Psoas muscle (tissue), 8 donors: ENCODE data around the gene PML. TPM values are rescaled to one million over a fixed set of nuclear protein-coding genes. Genes with fewer than 3 reads are reported as not detected.
A peak's percentile ranks its signal among the peaks of the same experiment; 100 is the strongest.

Source experiments
- ATAC-seq, 4 donors: fragments of 200-7000 bp; cut with Tn5 transposase; one replicate each; pipeline ENCODE4 v1.9.1; 2020; ENCODE audit warnings: moderate library complexity in 3 of 4, mild to moderate bottlenecking in 2 of 4
- DNase-seq, 2 donors: peaks; one replicate each; pipeline ENCODE4 v3.0.0-alpha.2; 2020
- H3K27ac ChIP-seq: fragments of 200-600 bp; one replicate; pipeline ENCODE4 v1.8.0; 2022
- H3K27me3 ChIP-seq, 3 donors: fragments of 200-600 bp in 1 of 3; one replicate each; pipeline versions ENCODE4 v1.6.1 to v1.8.0; 2013 to 2022; ENCODE audit warnings: low read length in 2 of 3, mild to moderate bottlenecking in 2 of 3, moderate library complexity in 1 of 3; ENCODE audit not compliant: insufficient read depth in 3 of 3
- H3K36me3 ChIP-seq, 2 donors: fragments of 200-600 bp in 1 of 2; one replicate each; pipeline versions ENCODE4 v1.6.1 to v1.8.0; 2013 to 2022; ENCODE audit warnings: low read depth in 1 of 2, mild to moderate bottlenecking in 1 of 2, moderate library complexity in 1 of 2; ENCODE audit not compliant: insufficient read depth in 1 of 2
- H3K4me1 ChIP-seq: fragments of 200-600 bp; one replicate; pipeline ENCODE4 v1.8.0; 2022
- H3K4me3 ChIP-seq: fragments of 200-600 bp; one replicate; pipeline ENCODE4 v1.8.0; 2022; ENCODE audit warnings: mild to moderate bottlenecking
- H3K9me3 ChIP-seq: fragments of 200-600 bp; one replicate; pipeline ENCODE4 v1.8.0; 2022
- CTCF ChIP-seq: fragments of 200-600 bp; IDR thresholded peaks from one replicate; pipeline ENCODE4 v1.8.0; 2022; ENCODE audit warnings: antibody characterized with exemption
- WGBS, 3 donors: extraction: QIAGEN DNeasy Blood & Tissue Kit; methylation state at CpG; one replicate each; pipeline versions ENCODE4 v1.1.6 to v1.1.7; 2013; 5-methylcytosine and 5-hydroxymethylcytosine counted together
- intact Hi-C, 2 donors: fragments of 100-400 bp; cut with DNase I; formaldehyde crosslinking; loops; one replicate each; pipeline versions ENCODE4 v1.11.0 to v1.14.2; 2022
- polyA plus RNA-seq, 3 donors: library from polyadenylated mRNA; stranded (reverse); fragments of 200-250 nt; gene quantifications; one replicate each; pipeline ENCODE4 v1.2.3, GENCODE V29; 2013
- total RNA-seq, 4 donors: library from RNA; stranded (reverse); fragmentation: NEBNext Ultra II Directional in 2 of 4; extraction: Animal tissue kit (Norgen Biotek cat#: 25700) in 2 of 4; gene quantifications; one replicate each; pipeline versions ENCODE4 v1.2.1 to v1.2.4, GENCODE V29; 2021 to 2023
- donor health status: healthy with polysubstance abuse.
- donor health status: DM: no; HTN: no; CAD: no; lungs with moderate emphysema.
- donor health status: Bipolar disorder and iron deficiency.
- donor health status: healthy.
- donor health status: DM: yes; HTN: yes; CAD: no.
- donor health status: DM: no; HTN: no; CAD: no.
- donor health status: DM: no; HTN: no; CAD: no.
- donor health status: DM: yes; HTN: yes; CAD: no.

The PML gene
- total and polyA plus RNA-seq, 7 donors = 6.7 to 22.6 (median 15.0) TPM

- TF ChIP-seq CTCF = no peak
- 95% methylated on average over 66 of the region's 66 CpGs for WGBS, 3 donors
- no peak overlapping the region for H3K4me3 ChIP-seq
- H3K36me3 ChIP-seq = peaks cover 5 to 53% of the 10 kb centered on the region in 2 donors
- H3K4me1 ChIP-seq = no peaks in the 10 kb centered on the region
- no peak overlapping the region for H3K27ac ChIP-seq
- no peaks in the 10 kb centered on the region for H3K9me3 ChIP-seq
- ATAC-seq = no peak
- intact Hi-C loops = no loop called here
- DNase-seq = no peak
- no peaks in the 10 kb centered on the region for H3K27me3 ChIP-seq
These were observed 28.4 kb downstream of the PML start for GRCh38 chr15:74022706-74023470.

- Histone ChIP-seq H3K9me3 (no peaks in the 10 kb centered on the region), H3K27me3 (no peaks in the 10 kb centered on the region), H3K36me3 (peaks cover 5 to 58% of the 10 kb centered on the region in 2 donors), H3K27ac (no peak overlapping the region), H3K4me1 (no peaks in the 10 kb centered on the region), H3K4me3 (no peak overlapping the region)
- ATAC-seq (no peak), DNase-seq (no peak)
- intact Hi-C loops = no loop called here
- no peak for TF ChIP-seq CTCF
- WGBS, 3 donors = 40 to 86% (median 55%) methylated on average over 2 of the region's 2 CpGs
These were observed 30.2 kb downstream of the PML start for GRCh38 chr15:74024687-74025086.

- no peaks in the 10 kb centered on the region for H3K4me1 ChIP-seq
These were observed 30.9 kb downstream of the PML start for GRCh38 chr15:74025436-74025835.

GRCh38 chr15:74027688-74028087 lies 33.2 kb downstream of the PML start:
- H3K27ac ChIP-seq = no peak overlapping the region
- no peaks in the 10 kb centered on the region for H3K9me3 ChIP-seq
- H3K27me3 ChIP-seq = no peaks in the 10 kb centered on the region
- H3K4me3 ChIP-seq = no peak overlapping the region
- H3K36me3 ChIP-seq = peaks cover 3 to 61% of the 10 kb centered on the region in 2 donors
- intact Hi-C loops = no loop called here
- H3K4me1 ChIP-seq = no peaks in the 10 kb centered on the region
- ATAC-seq (no peak), DNase-seq (no peak)
- WGBS, 3 donors = 46 to 61% (median 60%) methylated on average over 3 of the region's 3 CpGs
- TF ChIP-seq CTCF = no peak

More at GRCh38 chr15:74025436-74025835, 30.9 kb downstream of the PML start:
- TF ChIP-seq CTCF = no peak
- ATAC-seq (peak in 1 of 4 donors; percentile 50), DNase-seq (no peak)
- WGBS, 3 donors = 27 to 34% (median 28%) methylated on average over 5 of the region's 5 CpGs
- Histone ChIP-seq H3K27me3 (no peaks in the 10 kb centered on the region), H3K4me3 (no peak overlapping the region), H3K27ac (no peak overlapping the region), H3K36me3 (peaks cover 5 to 58% of the 10 kb centered on the region in 2 donors), H3K9me3 (no peaks in the 10 kb centered on the region)
- intact Hi-C loops = no loop called here

GRCh38 chr15:74028646-74029045 lies 34.1 kb downstream of the PML start:
- H3K4me1 ChIP-seq = no peaks in the 10 kb centered on the region
- H3K27ac ChIP-seq = no peak overlapping the region
- intact Hi-C loops = no loop called here
- DNase-seq (no peak), ATAC-seq (no peak)
- no peaks in the 10 kb centered on the region for H3K9me3 ChIP-seq
- H3K36me3 ChIP-seq = peaks cover 0 to 61% of the 10 kb centered on the region in 2 donors
- no peak overlapping the region for H3K4me3 ChIP-seq
- WGBS, 3 donors = 60 to 63% (median 62%) methylated on average over 3 of the region's 3 CpGs
- H3K27me3 ChIP-seq = no peaks in the 10 kb centered on the region
- no peak for TF ChIP-seq CTCF
